Non-pigmented ciliary epithelial cell (primary cell): ENCODE results near the gene SCRG1.

Experiments
- DNase-seq: peaks from one replicate; pipeline ENCODE4 v3.0.0-alpha.2; 2010; ENCODE audit warnings: low read depth

The SCRG1 gene

GRCh38 chr4:173362666-173363065 lies 36.2 kb downstream of the SCRG1 start:
- no peak for DNase-seq

- DNase-seq = no peak
Observed at GRCh38 chr4:173360587-173361221, 38.2 kb downstream of the SCRG1 start.

- DNase-seq = no peak
Observed at GRCh38 chr4:173357939-173358338, 41.0 kb downstream of the SCRG1 start.

GRCh38 chr4:173347467-173347866 lies 51.4 kb downstream of the SCRG1 start:
- DNase-seq = no peak

GRCh38 chr4:173346074-173346473 lies 52.8 kb downstream of the SCRG1 start:
- DNase-seq = no peak

GRCh38 chr4:173345648-173346047 lies 53.3 kb downstream of the SCRG1 start:
- DNase-seq = no peak

GRCh38 chr4:173343832-173344397 lies 55.0 kb downstream of the SCRG1 start:
- DNase-seq = no peak

GRCh38 chr4:173337463-173337862 lies 61.5 kb downstream of the SCRG1 start:
- no peak for DNase-seq

GRCh38 chr4:173334891-173335752 lies 63.8 kb downstream of the SCRG1 start:
- DNase-seq = no peak
